NK-92 (cell line): Measurements from ENCODE around the gene PRKAG2.
"Not testable (repeated sequence)": the region's sequence is repeated elsewhere in the genome, so short reads cannot be mapped to it uniquely, and the experiment has no call there.

Source experiments
- DNase-seq: peaks from one replicate; lab custom pipeline; 2025; ENCODE audit not compliant: unreplicated experiment; lab: John Stamatoyannopoulos, UW

PRKAG2 gene

DNA sequence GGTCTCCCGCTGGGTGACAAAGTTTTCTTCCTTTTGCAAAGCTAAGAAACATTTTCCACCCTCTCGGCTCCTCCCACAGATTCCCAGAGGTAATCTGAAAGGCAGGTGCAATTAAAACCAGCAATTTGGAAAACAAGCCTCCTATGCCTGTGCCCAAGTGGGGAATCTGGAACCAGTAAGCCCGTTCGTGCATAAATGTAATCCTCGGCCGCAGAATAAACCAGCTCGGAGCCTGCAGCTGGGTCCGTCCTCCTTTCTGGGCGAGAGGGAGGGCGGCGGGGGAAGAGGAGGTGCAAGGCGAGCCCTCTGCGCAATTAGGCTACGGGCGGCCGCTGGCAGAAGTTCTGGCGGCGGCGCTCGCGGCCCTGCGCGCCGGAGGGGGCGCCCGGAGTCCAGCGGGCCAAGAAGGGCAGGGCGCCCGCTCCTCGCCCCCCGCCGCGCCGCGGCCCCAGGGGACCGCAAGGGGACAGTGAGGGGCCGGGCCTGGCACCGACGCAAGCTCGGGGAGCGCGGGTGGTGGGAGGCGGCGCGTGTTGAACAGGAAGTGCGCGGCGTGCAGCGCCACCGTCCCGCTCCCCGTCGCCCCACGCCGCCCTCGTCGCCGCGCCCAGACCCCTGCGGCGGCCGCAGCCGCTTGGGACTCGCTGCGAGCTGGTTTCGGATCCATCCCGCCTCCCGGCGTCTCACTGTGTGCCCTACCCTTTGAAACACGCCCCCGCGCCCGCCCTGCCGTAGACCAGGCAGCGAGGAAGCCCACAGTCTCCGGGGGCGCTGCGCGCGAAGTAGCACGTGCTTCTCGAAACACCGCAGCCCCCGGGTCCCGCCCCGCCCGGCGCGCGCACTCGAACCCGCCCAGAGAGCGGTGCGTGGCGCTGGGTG, at the start of gene PRKAG2:
PRKAG2 (minus strand) TSS at position 217 of the 879 bp plus-strand sequence. CDS start 495 bp downstream, outside the sequence.
- DNase-seq: no peak

DNA sequence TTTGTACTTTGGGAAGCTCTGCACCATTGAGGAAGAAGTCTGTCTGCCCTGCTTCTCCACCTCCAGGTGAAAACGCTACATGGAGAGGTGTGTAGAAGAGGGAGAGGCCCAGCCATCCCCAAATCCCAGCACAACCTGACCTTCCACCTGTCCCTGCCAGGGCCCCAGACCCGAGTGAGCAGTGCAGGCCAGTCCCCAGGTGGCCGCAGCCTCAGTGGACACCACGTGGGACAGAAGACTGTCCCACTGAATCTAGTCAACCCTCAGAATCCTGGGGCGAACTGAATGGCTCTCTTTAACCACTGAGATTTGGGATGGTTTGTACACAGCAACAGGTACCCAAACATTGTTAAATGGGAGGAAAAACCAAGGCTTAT, 49.4 kb upstream of the PRKAG2 start:
- no peak for DNase-seq

DNA sequence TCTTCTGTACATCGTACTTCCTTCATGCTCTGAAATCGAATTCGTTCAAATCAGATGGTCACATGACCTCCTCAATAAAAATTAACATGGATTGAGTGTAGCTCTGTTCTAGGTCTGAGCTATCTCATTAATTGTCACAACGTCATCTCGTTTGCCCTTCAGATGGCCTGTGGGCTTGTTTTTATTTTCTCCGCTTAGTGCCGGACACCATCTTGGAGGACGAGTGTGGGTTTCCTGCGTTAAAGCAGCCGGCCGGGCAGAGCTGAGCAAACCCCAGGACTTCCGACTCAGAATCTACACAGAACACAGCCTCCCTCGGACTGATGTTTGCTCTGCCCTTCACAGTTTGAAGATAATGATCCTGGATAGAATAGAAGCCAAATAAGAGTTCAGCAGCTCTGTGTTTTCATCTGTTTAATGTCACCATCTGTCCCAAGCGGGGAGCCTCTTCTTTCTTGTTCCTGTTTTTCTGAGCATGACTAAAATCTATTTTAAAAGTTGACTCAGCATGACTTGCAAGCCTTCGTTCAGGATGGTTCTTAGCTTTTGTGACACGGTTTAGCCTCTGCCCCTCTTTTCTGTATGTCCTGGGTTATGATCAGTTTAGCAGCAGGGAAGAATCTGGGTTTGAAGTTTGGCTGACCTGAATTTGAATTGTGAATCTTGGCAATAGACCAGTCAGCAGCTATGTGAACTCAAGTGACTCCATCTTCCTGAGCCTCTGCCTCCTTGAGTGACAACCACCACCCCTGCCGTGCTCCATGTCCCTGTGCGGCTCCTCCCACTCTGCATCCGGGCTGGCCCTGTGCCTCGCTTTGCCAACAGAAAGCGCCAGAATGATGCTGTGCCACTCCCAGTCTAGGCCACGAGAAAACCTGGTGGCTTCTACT, 48.8 kb upstream of the PRKAG2 start:
- no peak for DNase-seq

DNA sequence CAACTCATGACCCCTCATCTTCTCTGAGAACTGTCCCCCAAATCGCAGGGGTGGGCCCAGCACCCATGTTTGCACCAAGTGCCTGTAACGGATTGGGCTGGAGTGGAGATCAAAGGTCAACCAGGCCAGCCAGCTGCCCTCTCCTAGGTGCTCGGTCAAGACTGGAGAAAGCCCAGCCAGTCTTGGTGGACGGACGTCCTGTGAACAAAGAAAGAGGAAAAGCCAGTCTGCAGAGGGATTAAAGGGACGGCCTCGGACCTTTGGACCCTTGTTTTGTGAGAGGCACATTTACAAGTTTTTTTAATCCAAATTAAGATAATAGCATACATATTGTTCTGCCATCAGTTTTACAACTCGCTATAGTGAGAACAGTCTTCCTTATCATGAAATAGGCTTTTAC, 47.6 kb upstream of the PRKAG2 start:
- no peak for DNase-seq

DNA sequence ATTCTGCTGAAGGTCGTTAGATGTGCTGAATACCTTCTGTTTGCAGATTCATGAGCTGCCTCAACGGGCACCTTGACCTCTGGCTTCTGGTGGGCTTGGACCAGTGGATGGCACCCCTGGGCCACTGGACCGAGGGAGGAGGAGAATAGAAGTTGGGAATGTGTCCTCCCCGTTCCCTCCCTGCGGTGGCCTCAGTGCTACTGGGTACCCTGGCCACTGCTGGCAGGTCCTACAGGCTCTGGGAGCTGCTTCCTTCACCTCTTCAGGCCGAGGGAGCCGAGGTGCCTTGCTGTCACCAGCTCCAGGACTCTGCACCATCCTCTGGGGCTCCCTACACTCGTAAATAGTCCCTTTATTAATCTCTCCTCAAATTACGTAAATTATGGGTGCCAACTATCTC, 47.1 kb upstream of the PRKAG2 start:
- DNase-seq: no peak

DNA sequence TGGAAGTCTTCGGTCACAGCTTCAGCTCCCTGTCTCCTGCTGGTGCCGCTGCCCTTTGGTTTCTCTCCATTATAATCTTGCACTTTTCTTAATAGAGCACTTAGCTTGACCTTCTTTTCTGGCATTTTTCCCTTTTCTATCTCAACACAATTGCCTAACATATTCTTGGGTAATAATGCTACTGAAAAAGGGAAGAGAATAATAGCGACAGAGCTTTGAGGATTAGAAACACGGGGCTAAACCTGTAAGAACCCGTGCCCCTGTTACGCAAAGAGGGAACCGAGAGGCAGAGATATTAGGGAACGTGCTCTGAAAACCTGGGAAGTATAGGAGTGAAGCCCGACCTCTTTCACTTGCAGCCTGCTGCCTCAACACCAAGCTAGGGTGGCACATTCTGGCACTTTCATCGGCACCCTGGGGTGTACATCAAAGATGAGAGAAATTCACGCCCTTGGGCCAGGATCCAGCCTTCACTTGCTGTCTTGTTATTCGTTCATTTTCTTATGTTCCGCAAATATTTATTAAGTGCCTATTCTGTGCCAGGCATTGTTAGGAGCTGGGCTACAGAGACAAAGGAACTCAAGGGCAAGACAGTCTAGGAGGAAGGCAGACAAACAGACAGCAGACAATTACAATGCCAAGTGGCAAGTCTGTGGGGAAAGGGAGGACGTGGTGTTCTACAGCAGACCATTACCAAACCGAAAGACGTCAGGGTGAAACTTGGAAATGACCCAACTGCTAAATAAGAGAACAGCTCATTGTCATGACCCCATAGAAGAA, 46.4 kb upstream of the PRKAG2 start:
- DNase-seq: no peak

DNA sequence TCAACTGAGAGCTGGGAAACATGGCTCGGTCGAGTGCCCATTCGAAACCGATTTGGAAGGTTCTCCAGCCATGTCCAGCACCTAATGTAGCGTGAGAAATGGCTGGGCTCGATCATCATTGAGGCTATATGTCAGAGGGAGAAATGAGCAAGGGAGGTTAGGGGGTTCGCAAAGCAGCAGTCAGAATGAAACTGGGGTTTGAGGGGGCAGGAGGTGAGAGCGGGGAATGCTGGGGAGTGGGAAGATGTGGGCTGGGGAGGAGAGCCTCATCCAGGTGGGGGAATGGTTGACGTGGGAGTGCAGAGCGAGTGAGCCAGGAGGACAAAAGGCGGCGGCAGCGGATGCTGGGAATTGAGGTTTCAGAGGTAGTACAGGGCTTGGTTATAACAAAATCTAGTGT, 44.5 kb upstream of the PRKAG2 start:
- no peak for DNase-seq

DNA sequence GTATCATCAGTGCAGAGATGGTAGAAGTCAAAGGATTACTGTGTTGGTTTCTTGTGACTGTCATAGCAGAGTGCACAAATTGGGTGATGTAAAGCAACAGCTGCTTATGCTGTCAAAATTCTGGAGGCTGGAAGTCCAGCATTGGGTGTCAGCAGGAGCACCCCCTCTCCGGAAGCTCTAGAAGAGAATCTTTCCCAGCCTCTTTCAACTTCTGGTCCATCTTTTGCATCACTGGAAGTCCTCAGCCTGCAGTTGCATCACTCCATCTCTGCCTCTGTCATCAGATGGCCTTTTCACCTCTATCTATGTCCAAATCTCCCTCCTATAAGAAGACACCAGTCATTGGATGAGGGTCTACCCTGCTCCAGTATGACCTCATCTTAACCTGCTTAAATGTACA, 43.6 kb upstream of the PRKAG2 start:
- DNase-seq: no peak

DNA sequence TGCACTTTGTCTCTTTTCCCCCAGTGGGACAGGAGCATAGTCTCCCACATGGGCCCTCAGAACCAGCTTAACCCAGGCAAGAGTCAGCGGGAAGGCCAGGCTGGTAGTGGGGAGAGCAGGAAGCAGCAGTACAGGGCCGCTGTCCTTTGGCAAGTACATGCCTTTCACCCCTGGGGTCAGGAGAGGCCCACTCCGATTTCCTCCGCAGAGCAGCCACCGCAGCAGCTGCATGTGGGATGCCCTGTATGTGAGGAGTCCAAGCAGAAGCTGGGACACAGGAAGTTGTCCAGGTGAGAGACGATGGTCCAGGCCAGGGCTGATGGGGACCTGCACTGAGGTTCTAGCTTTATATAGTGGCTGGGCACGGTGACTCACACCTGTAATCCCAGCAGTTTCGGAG, 42.7 kb upstream of the PRKAG2 start:
- no peak for DNase-seq

DNA sequence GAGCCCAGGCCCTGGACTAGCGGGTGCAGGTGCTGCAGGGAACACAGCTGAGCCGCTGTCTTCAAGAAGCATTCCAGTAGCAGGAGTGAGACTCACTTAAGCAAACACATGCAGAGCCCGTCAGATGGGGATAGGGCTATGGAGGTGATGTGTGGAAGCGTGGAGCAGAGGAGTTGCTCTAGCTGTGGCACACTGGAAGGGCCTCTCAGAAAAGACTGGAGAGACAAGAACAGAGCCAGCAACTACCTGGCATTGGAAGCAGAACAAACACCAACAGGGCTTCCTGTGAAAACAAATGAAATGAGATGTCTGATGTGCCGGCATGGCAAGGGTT, 41.6 kb upstream of the PRKAG2 start:
- no peak for DNase-seq

DNA sequence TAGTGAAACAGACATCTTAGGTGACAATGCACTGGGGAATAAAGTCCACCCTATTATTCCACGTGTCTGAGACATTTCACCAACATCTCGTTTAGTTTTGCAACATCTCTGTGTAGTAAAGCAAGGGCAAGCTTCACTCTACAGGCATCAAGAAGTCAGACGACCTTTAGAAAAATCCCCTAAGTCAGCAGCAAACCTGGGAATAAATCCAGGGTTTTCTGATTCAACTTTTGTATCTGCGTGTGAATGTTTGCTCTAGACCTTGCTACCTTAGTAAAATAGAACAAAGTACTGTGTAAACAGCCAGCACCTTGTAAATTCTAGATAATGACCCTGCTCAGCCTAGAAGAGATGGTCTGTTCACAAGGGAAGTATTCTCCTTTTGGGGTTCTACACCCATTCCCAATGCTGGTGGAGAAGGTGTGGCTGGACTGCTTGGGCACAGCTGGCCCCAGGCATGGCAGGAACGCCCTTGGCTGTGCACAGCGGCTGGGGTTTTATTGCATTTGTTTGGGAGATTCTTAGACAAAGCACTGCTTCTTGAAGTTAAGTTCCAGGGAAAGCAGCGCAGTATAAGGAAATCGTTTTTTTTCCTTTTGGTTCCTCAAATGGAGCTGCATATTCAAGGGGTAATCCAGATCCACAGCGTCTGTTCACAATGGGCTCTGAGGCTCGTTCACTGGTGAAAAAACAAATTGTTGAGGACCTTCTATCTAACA, 41.0 kb upstream of the PRKAG2 start:
- no peak for DNase-seq

DNA sequence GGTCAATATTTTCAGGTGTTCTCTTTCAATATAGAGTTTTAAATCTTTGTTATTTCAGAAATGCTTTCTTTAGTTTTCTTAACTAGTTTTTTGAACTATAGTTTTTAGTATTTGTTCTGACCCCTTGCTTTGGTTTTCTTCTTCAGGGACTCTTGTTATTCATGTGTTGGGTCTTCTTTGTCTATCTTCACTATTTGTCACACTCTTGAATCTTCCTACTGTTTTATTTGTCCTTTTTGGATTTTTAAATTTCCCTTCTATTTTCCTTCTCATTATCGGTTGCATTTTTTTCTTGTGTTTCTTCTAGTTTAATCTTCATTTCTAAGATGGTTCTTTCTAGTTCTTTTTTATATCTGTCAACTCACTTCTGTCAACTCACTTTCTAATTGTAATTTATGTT, 37.1 kb upstream of the PRKAG2 start:
- no peak for DNase-seq

DNA sequence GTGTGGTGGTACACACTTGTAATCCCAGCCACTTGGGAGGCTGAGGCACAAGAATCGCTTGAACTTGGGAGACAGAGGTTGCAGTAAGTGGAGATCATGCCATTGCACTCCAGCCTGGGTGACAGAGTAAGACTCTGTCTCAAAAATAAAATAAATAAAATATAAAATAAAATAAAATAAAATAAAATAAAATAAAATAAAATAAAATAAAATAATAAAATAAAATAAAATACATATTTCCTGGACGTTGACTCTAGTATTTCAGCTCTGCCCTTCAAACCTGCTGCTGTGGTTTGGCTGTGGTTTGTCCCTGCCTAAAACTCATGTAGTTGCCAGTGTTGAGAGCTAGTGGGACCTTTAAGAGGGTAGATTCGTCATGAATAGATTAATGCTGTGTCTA, 33.7 kb upstream of the PRKAG2 start:
- DNase-seq: not testable (repeated sequence)

DNA sequence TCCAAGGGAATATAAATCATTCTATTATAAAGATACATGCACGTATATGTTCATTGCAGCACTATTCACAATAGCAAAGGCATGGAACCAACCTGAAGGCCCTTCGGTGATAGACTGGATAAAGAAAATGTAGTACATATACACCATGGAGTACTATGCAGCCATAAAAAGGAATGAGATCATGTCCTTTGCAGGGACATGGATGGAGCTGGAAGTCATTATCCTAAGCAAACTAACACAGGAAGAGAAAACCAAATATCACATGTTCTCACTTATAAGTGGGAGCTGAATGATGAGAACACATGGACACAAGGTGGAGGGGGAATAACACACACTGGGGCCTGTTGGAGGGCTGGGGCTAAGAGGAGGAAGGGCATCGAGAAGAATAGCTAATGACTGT, 30.2 kb upstream of the PRKAG2 start:
- DNase-seq: not testable (repeated sequence)

DNA sequence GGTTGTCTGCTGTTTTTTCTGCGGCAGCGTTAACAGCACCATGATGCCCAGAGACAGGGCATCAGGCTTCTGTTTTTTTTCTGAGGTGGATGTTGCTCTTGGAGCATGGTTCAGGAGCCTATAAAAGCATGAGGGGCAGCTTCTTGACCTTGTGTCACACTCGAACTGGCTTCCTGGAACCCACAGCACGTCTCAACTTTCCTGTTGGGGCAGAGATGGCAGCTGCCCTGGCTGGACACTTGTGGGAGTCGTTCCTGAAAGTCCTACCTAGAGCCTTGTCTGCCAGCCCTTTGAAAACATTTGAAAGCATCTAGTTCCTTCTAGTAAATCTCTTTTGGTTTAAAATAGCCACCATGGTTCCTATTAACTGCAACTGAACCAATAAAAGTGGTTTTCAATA, 28.9 kb upstream of the PRKAG2 start:
- no peak for DNase-seq

DNA sequence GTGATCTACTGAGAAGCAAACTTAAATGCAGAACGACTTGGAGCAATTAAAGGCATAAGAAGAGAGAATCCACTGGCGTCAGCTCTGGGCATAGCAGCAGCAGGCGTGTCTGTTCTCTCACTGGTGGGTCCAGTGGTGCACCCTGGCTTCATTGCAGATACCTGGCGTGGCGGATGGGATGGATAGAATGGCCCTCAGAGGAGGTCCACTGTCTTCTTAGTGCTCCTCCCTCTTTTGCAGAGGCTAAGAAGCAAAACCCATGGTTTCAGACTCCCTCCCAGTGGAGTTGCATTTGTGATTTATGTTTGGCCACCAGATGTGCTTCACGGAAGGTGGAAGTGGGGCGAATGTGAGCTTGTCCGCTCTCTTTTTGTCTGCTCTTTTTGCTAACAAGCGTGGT, 28.4 kb upstream of the PRKAG2 start:
- no peak for DNase-seq

DNA sequence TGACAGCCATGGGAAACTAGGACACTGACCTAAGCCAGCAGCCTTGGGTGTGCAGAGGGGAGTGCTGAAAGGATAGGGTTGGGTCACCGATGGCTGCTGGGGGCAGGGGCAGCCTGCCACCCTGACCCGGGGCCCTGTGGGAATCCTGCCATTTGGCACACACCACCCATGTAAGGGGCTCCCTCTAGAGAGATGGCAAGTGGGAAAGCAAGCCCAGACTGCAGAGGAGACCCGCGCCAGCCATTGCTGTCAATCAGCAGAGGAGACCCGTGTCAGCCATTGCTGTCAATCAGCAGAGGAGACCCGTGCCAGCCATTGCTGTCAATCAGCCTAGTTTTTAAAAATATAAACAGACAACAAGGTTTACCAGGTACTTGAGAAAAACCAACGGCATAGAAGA, 27.4 kb upstream of the PRKAG2 start:
- DNase-seq: no peak

DNA sequence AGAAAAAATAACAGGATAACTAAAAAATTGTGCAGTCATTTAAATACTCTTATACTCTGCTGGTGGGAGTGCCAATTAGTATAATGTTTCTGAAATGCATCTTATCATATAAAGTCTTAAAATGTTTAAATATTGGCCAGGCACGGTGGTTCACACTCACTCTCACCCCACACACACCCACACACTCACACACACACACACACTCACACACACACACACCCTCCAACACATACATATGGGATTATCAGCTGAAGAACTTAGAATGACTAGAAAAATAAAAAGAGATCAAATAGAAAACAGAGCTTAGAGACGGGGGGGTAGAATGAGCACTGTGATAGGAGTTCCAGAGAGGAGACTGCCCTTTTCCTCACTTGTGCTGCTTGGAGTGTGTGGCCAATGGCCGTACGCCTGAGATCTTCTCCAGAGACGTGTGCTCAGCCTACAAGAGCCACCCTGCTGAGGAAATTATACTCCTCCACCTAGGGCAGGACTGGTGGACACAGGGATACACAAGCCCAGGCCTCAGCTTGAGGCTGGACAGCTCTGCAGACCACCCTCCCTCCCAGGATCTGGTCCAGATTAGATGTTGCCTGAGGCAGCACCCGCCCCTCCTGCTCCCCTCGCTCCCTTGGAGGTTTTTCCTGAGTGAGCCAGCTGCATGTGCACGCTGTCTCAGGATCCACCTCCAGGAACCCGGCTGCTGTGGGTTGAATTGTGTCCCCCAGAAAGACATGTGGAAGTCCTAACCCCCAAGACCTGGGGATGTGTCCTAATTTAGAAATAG, 26.5 kb upstream of the PRKAG2 start:
- no peak for DNase-seq

DNA sequence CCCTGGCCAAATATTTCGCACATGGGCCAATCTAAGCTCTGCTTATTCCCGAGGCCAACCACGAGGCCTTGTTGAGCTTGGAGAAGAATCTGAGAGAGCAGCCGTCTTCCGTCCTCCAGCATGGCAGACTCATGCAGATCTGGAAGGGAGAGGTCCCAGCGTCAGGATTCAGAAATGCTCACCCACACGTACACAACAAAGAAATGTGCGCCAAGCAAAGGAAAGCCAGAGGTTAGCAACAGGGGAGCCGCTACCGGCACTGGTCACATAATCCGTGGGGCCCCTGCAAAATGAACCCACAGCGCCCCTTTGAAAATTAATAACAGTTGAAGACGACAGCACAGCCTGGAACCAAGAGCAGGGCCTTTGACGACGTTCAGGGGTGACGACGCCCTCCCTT, 25.4 kb upstream of the PRKAG2 start:
- DNase-seq: no peak

DNA sequence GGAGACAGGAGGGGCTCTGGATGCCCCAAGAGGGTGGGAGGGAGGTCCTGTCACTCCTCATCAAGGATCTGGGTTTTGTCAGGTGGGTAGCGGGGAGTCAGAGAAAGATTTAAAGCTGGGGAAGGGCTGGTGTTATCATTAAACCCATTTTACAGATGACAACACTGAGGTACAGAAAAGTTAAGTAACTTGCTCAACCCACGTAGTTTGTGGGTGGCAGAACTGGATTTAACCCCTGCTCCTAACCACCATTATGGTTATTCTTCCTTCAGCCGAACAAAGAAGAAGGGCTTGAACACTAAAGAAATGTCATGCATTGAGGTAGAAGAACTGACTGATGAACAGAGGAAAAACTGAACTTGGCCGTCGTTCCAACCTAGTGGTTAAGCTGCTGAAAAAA, 24.9 kb upstream of the PRKAG2 start:
- no peak for DNase-seq
